22Rv1 (cell line): ENCODE results near the gene MSMO1.

Experiments used
- H3K27ac ChIP-seq: fragments of 450-650 bp; 2 replicates; pipeline ENCODE4 v1.5.1; 2017
- CTCF ChIP-seq: fragments of 450-650 bp; IDR thresholded peaks from 2 replicates; pipeline ENCODE4 v1.5.1; 2017; ENCODE audit warnings: mild to moderate bottlenecking
- ZFX ChIP-seq: fragments of 450-650 bp; IDR thresholded peaks from 2 replicates; pipeline ENCODE4 v1.6.1; 2017; ENCODE audit warnings: antibody characterized with exemption, borderline replicate concordance

Gene MSMO1

GRCh38 chr4:165384186-165384585 is 56.7 kb downstream of the MSMO1 start:
- H3K27ac ChIP-seq = no peak overlapping the region
- TF ChIP-seq CTCF = no peak
- no peak for TF ChIP-seq ZFX

GRCh38 chr4:165384598-165384997 is 57.1 kb downstream of the MSMO1 start:
- H3K27ac ChIP-seq = no peak overlapping the region
- TF ChIP-seq ZFX (no peak), CTCF (no peak)

GRCh38 chr4:165385126-165385525 is 57.7 kb downstream of the MSMO1 start:
- no peak overlapping the region for H3K27ac ChIP-seq
- TF ChIP-seq ZFX = no peak

- TF ChIP-seq ZFX (no peak), CTCF (no peak)
- H3K27ac ChIP-seq = no peak overlapping the region
Measured at GRCh38 chr4:165386328-165386727, 58.9 kb downstream of the MSMO1 start.

- TF ChIP-seq ZFX = no peak
- TF ChIP-seq CTCF = no peak
- no peak overlapping the region for H3K27ac ChIP-seq
Measured at GRCh38 chr4:165388756-165389155, 61.3 kb downstream of the MSMO1 start.
